H1 (cell line): ENCODE results near the gene BTN1A1. TPM values are rescaled to one million over a fixed set of nuclear protein-coding genes. Genes with fewer than 3 reads are reported as not detected.

Experiments used
- CREB1 ChIP-seq: IDR thresholded peaks from 2 replicates; pipeline ENCODE4 v1.6.1; 2012; ENCODE audit warnings: inconsistent platforms
- GABPA ChIP-seq: IDR thresholded peaks from 2 replicates; pipeline ENCODE4 v1.6.1; 2011; ENCODE audit warnings: mild to moderate bottlenecking, low read length, moderate library complexity, borderline replicate concordance; ENCODE audit not compliant: insufficient read depth
- HDAC6 ChIP-seq: IDR thresholded peaks from one replicate; pipeline ENCODE4 v1.7.1; 2012; ENCODE audit warnings: low read depth, mild to moderate bottlenecking, inconsistent platforms, low read length, moderate library complexity
- KDM4A ChIP-seq: IDR thresholded peaks from one replicate; pipeline ENCODE4 v1.7.1; 2012; ENCODE audit warnings: low read depth, mild to moderate bottlenecking, moderate library complexity, low read length, inconsistent platforms; ENCODE audit not compliant: severe bottlenecking
- POLR2A ChIP-seq, 2 experiments: IDR thresholded peaks; 1 replicate in 1 of 2; 2 replicates in 1 of 2; pipeline ENCODE4 v1.6.1; 2011; ENCODE audit warnings: low read depth in 2 of 2, low read length in 2 of 2, mild to moderate bottlenecking in 2 of 2; ENCODE audit errors: control extremely low read depth in 1 of 2
- POU5F1 ChIP-seq: IDR thresholded peaks from 2 replicates; pipeline ENCODE4 v1.6.1; 2011; ENCODE audit warnings: low read depth, mild to moderate bottlenecking, low read length, moderate library complexity
- RBBP5 ChIP-seq: IDR thresholded peaks from 2 replicates; pipeline ENCODE4 v1.7.1; 2012; ENCODE audit warnings: low read depth, mild to moderate bottlenecking, inconsistent platforms, low read length, moderate library complexity, borderline replicate concordance
- SP4 ChIP-seq: IDR thresholded peaks from 2 replicates; pipeline ENCODE4 v1.6.1; 2012; ENCODE audit warnings: low read length, inconsistent platforms
- TAF1 ChIP-seq: IDR thresholded peaks from 2 replicates; pipeline ENCODE4 v1.6.1; 2011; ENCODE audit warnings: mild to moderate bottlenecking, low read depth, low read length
- TEAD4 ChIP-seq: IDR thresholded peaks from 2 replicates; pipeline ENCODE4 v1.6.1; 2012; ENCODE audit warnings: low read depth, low read length, inconsistent platforms, mixed read lengths
- polyA plus RNA-seq, 7 experiments: library from polyadenylated mRNA; depleted of rRNA in 3 of 7; stranded (reverse) in 5 of 7; unstranded in 2 of 7; fragments of >200 nt in 5 of 7; fragments of 200-250 nt in 2 of 7; gene quantifications; 1 replicate in 5 of 7; 2 replicates in 1 of 7; 4 replicates in 1 of 7; pipeline versions ENCODE4 v1.2.1 to v1.2.3, GENCODE V29; 2011 to 2013; ENCODE audit warnings: missing spikeins in 2 of 7, mixed read lengths in 2 of 7
- total RNA-seq: library from RNA; stranded (reverse); fragmentation: NEBNext Ultra II Directional; extraction: Animal tissue kit (Norgen Biotek cat#: 25700); gene quantifications from 2 replicates; pipeline ENCODE4 v1.2.1, GENCODE V29; 2021

Gene BTN1A1
- total and polyA plus RNA-seq, 2 of the 8 experiments (the other 6 are each of a cell fraction or from before 2014, with no cell fraction given): 0.28 to 0.35 TPM

DNA sequence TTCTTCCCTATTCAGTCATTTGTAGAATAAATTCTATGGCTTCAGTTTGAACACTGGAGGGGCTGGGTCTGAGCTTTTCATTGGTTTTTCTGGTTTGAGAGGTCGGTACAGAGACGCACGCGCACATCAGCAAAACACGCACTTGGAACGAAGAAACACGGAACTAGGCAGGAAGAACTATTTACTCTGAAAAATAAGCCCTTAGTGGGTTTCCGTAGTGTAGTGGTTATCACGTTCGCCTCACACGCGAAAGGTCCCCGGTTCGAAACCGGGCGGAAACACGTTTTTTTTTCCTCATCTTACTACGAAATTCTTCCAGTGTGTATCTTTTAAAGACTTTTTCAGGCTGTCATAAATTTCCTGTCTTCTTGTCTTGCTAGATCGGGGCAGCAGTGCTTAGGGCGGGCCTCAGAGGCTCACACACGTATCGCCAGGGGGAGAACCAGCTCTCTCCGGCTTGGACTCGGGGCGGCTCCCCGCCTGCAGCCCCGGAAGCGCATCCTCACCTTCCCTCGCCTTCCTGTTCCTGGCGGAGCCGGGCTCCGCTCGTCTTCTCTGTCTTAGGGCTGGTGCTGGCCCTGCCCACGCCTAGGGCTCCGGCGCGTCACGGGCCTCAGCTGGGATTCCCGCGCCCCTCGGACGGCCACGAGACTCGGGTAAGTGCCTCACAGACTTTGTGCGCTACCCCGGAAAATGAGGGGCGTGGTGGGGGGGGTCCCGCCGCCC, 37.9 kb downstream of the BTN1A1 start, which contains the start of gene HMGN4 (continued):
- TF ChIP-seq CREB1 (no peak), TAF1 (peak; percentile 61), POLR2A (IDR thresholded peaks at IDR 0.05; ENCODE audit: control extremely low read depth in 1 of 2, low read depth in 2 of 2, low read length in 2 of 2) (peak in 1 of 2 experiments; percentile 65; a peak in 1 of 3 replicates), POU5F1 (no peak), HDAC6 (no peak), GABPA (peak; percentile 77; the same call in 1 of the 2 replicates), RBBP5 (peak; percentile 87; the same call in 1 of the 2 replicates), KDM4A (no peak), TEAD4 (peak; percentile 60), SP4 (peak; percentile 78; the same call in 1 of the 2 replicates)
